HUES64 (cell line): Measurements from ENCODE around the gene NUPR1.
"Not testable (repeated sequence)": the region's sequence is repeated elsewhere in the genome, so short reads cannot be mapped to it uniquely, and the experiment has no call there.

ENCODE experiments used
- H3K27ac ChIP-seq: 2 replicates; pipeline ENCODE4 v1.7.0; 2013; ENCODE audit warnings: low read depth, low read length, inconsistent platforms
- H3K27me3 ChIP-seq: 2 replicates; pipeline ENCODE4 v1.6.1; 2013; ENCODE audit warnings: mild to moderate bottlenecking, low read length; ENCODE audit not compliant: insufficient read depth
- H3K36me3 ChIP-seq: 2 replicates; pipeline ENCODE4 v1.6.1; 2013; ENCODE audit warnings: mild to moderate bottlenecking, low read length; ENCODE audit not compliant: insufficient read depth
- H3K4me1 ChIP-seq: 2 replicates; pipeline ENCODE4 v1.6.1; 2013; ENCODE audit warnings: mild to moderate bottlenecking, low read length, moderate library complexity; ENCODE audit not compliant: insufficient read depth
- H3K4me3 ChIP-seq: 2 replicates; pipeline ENCODE4 v1.5.1; 2013; ENCODE audit warnings: mild to moderate bottlenecking, low read length, moderate library complexity
- H3K9ac ChIP-seq: 2 replicates; pipeline ENCODE4 v1.6.1; 2013; ENCODE audit warnings: mild to moderate bottlenecking, low read depth, low read length
- H3K9me3 ChIP-seq: 2 replicates; pipeline ENCODE4 v1.6.1; 2013; ENCODE audit warnings: low read depth, low read length; ENCODE audit not compliant: insufficient read depth
- WGBS: fragments of 150-250, 120-280 bp; methylation state at CpG from one replicate; pipeline ENCODE4 v1.1.7; 2013; ENCODE audit warnings: missing lambda C conversion rate; 5-methylcytosine and 5-hydroxymethylcytosine counted together

Gene NUPR1

DNA sequence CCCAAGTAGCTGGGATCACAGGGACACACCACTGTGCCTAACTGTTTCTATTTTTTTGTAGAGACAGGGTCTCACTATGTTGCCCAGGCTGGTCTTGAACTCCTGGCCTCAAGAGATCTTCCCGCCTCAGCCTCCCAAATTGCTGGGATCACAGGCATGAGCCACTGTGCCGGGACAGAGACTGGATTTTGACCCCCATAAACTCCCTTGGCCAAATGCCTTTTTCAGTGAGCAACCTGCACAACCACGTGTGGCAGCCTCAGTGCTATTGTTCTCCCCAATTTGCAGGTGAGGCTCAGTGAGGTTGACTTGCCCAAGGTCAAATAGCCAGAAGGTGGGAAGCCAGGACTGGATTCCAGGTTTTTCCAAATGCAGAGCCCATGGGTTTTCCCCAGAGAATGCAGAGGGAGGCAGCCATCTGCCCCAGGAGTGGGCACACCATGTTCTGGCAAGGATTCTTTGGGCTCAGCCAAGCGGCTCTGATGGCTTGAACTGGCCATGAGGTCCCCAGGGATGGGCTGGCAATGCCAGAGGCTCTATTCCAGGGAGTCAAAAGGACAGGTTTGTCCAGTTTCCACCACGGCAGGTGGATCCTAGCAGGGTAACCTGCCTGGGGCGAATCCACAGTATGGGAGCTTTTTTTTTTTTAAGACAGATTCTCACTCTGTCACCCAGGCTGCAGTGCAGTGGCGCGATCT is 33.9 kb downstream of the NUPR1 start:
- no peak overlapping the region for H3K4me3 ChIP-seq
- no peaks in the 10 kb centered on the region for H3K4me1 ChIP-seq
- H3K27me3 ChIP-seq, result no peaks in the 10 kb centered on the region
- WGBS, result 88% methylated on average over 8 of the region's 8 CpGs
- H3K9ac ChIP-seq, result no peak overlapping the region
- H3K36me3 ChIP-seq, result no peaks in the 10 kb centered on the region
- H3K9me3 ChIP-seq, result no peaks in the 10 kb centered on the region
- H3K27ac ChIP-seq, result no peak overlapping the region

DNA sequence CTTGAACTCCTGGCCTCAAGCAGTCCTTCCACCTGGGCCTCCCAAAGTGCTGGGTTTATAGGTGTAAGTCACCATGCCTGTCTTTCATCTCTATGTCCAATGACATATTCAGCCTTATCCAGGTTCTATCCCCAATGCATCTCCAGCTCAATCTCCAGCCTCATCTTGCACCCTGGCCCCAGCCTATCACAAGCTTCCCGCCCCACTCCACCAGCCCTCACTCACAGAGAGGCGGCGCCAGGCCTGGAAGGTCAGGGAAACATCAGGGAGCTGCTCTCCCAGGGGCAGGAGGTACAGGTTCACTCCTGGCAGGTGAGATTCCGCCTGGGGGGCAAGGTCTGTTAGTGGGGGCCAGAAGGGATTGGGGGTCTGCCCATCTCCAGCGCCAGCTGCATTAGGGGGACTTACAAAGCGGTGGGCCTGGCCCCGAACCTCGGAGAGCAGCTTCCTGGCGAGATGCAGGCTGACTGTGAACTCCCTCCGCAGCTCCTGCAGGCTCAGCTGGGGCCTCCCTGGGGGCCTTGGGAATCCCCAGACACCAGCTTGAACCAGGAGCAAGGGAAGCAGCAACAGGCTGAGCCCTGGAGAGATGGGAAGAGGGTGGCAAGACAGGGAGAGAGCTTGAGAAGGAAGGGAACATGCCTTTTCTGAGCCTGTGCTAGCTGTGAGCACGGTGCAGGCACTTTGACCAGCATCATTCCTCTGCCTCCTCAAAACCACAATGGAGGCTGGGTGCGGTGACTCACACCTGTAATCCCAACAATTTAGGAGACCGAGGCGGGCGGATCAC is 35.1 kb downstream of the NUPR1 start:
- Histone ChIP-seq H3K4me3 (no peak overlapping the region), H3K9ac (no peak overlapping the region), H3K4me1 (no peaks in the 10 kb centered on the region), H3K27ac (no peak overlapping the region), H3K27me3 (no peaks in the 10 kb centered on the region), H3K9me3 (no peaks in the 10 kb centered on the region), H3K36me3 (no peaks in the 10 kb centered on the region)
- WGBS, result 86% methylated on average over 15 of the region's 15 CpGs

GRCh38 chr16:28502290-28502689 is 36.5 kb downstream of the NUPR1 start:
- Histone ChIP-seq H3K4me3 (no peak overlapping the region), H3K36me3 (no peaks in the 10 kb centered on the region), H3K27me3 (no peaks in the 10 kb centered on the region), H3K4me1 (no peaks in the 10 kb centered on the region), H3K9ac (no peak overlapping the region), H3K9me3 (no peaks in the 10 kb centered on the region), H3K27ac (no peak overlapping the region)
- WGBS, result 79% methylated on average over 2 of the region's 2 CpGs

DNA sequence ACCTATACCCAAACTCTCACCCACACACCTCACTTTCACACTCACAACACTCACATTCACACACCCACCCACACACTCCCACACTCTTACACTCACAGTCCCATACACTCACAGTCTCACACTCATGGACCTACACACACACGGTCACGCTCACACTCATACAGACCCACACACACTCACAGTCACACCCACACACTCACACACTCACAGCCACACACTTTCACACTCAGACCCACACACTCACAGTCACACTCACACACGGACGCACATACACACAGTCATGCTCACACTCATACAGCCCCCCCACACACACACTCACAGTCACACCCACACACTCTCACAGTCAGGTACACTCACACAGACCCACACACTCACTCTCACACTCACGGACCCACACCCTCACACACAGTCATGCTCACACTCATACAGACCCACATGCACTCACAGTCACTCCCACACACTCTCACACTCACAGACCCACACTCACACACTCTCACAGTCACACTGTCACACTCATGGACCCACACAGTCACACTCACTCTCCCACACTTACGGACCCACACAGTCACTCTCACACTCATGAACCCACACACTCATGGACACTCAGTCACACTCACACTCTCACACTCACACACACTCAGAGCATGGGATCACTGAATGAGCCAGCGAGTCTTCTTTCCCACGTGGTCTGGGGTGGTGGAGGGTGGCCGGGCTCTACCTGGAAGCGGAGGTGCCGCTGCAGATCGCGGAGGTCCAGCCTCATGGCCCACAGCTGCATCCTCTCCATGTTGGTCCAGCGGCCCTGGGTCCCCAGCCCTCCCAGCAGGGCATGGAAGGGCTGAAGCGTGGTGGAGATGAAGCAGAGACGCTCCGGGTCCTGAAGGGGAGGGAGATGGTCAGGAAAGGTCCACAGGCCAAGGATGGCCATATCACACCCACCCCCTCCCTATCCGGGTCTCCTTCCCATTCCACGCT is 37.2 kb downstream of the NUPR1 start:
- 84% methylated on average over 17 of the region's 19 CpGs for WGBS
- Histone ChIP-seq H3K4me1 (no peaks in the 10 kb centered on the region), H3K4me3 (no peak overlapping the region), H3K36me3 (no peaks in the 10 kb centered on the region), H3K9ac (no peak overlapping the region), H3K9me3 (no peaks in the 10 kb centered on the region), H3K27ac (no peak overlapping the region), H3K27me3 (no peaks in the 10 kb centered on the region)

- WGBS, result 92% methylated on average over 18 of the region's 18 CpGs
- H3K27ac ChIP-seq, H3K9ac ChIP-seq: not testable (repeated sequence)
These were observed 38.1 kb downstream of the NUPR1 start for GRCh38 chr16:28500476-28501180.

DNA sequence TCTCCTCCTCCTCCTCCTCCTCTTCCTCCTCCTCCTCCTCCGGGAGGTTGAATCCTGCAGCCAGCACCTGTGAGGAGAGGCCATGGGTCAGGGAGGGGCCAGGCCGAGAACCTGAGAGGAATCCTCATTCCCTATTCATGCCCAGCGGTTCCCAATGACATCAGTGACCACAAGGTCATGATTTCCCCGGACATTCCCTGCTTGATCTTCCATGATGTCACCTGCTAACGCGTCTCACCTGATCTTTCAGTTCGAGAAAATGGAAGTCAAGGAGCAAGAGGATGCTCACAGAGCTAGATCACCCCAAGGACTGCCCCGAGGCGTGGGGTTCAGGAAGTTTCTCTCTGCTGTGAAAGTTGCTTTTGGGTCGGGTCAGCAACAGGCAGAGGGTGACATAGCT is 38.9 kb downstream of the NUPR1 start:
- H3K27me3 ChIP-seq, result no peaks in the 10 kb centered on the region
- no peak overlapping the region for H3K9ac ChIP-seq
- no peak overlapping the region for H3K4me3 ChIP-seq
- H3K9me3 ChIP-seq, result no peaks in the 10 kb centered on the region
- 78% methylated on average over 10 of the region's 10 CpGs for WGBS
- H3K36me3 ChIP-seq, result no peaks in the 10 kb centered on the region
- no peaks in the 10 kb centered on the region for H3K4me1 ChIP-seq
- H3K27ac ChIP-seq, result no peak overlapping the region

More at GRCh38 chr16:28500476-28501180, 38.1 kb downstream of the NUPR1 start:
- H3K36me3 ChIP-seq, H3K4me3 ChIP-seq, H3K9me3 ChIP-seq, H3K4me1 ChIP-seq, H3K27me3 ChIP-seq: not testable (repeated sequence)

DNA sequence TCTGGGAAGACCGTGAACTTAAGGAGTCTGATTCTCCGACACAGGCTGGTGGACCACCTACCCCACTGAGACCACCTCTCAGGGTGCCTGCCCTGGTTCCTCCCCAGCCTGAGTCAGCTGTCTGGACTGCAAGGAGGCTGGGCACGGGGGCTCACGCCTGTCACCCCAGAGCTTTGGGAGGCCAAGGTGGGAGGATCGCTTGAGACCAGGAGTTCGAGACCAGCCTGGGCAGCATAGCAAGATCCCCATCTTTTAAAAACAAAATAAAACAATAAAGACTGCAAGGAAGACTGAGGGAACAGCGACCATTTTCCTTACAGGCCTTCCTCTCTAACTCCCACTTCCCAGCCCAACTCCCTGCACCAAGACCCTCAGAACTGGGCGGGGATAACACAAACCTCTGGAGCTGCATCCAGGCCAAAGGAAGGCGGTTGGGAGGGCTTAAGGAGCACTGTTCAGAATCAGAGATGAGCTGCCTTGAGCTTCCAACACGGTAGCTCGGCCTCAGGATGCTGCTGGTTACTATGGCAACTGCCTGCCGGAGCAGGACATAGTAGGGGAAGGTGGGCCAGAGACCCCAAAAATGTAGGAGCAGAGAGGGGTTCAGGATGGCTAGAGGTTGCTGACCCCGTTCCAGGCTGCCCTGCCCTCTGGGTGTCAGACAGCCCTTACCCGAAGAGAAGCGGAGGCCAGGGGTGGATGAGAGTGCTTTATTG is 40.0 kb downstream of the NUPR1 start:
- H3K27me3 ChIP-seq, result peaks cover 3% of the 10 kb centered on the region; the same call in 1 of the 2 replicates
- H3K36me3 ChIP-seq, result no peaks in the 10 kb centered on the region
- no peaks in the 10 kb centered on the region for H3K9me3 ChIP-seq
- no peak overlapping the region for H3K27ac ChIP-seq
- H3K4me1 ChIP-seq, result no peaks in the 10 kb centered on the region
- 90% methylated on average over 15 of the region's 15 CpGs for WGBS
- H3K4me3 ChIP-seq, result no peak overlapping the region
- H3K9ac ChIP-seq, result no peak overlapping the region

DNA sequence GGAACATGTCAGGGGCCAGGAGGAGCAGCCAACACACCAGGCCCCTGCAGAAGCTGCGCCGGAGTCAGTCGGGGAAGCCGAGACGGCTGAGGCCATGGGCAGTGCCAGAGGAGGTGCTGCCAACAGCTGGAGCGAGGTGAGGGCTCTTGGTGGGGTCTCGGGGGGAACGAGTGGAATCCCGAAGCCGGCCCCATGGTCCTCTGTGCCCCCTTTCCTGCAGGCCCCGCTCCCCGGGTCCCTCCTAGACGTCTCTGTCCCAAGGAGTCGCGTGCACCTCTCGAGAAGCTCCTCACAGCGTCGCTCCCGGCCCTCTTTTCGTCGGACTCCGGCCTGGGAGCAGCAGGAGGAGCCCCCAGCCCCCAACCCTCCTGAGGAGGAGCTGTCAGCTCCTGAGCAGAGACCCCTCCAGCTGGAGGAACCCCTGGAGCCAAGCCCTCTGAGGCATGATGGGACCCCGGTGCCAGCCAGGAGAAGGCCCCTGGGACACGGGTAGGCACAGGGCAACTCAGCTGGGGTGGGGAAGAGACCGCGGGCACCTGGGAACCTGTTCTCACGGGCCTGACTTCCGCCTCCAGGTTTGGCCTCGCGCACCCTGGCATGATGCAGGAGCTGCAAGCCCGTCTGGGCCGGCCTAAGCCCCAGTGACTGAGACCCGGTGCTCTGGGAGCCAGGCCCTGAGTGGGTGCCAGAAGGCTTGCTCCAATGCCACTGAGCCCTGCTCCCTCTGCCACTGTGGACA is 40.7 kb downstream of the NUPR1 start:
- H3K36me3 ChIP-seq, result no peaks in the 10 kb centered on the region
- no peak overlapping the region for H3K27ac ChIP-seq
- H3K4me1 ChIP-seq, result no peaks in the 10 kb centered on the region
- peaks cover 3% of the 10 kb centered on the region; the same call in 1 of the 2 replicates for H3K27me3 ChIP-seq
- no peak overlapping the region for H3K4me3 ChIP-seq
- H3K9ac ChIP-seq, result no peak overlapping the region
- WGBS, result 92% methylated on average over 33 of the region's 33 CpGs
- H3K9me3 ChIP-seq, result no peaks in the 10 kb centered on the region

- H3K9ac ChIP-seq, result no peak overlapping the region
- H3K27ac ChIP-seq, result no peak overlapping the region
- H3K4me1 ChIP-seq, result no peaks in the 10 kb centered on the region
- H3K36me3 ChIP-seq, result no peaks in the 10 kb centered on the region
- no peak overlapping the region for H3K4me3 ChIP-seq
- H3K27me3 ChIP-seq, result peaks cover 3% of the 10 kb centered on the region; the same call in 1 of the 2 replicates
- no peaks in the 10 kb centered on the region for H3K9me3 ChIP-seq
- WGBS, result 90% methylated on average over 9 of the region's 9 CpGs
These were observed 41.4 kb downstream of the NUPR1 start for GRCh38 chr16:28497386-28497785.
